Amniotic epithelial cell (primary cell): ENCODE data around the gene FNDC8.
A peak's percentile ranks its signal among the peaks of the same experiment; 100 is the strongest.
"Not testable (repeated sequence)": the region's sequence is repeated elsewhere in the genome, so short reads cannot be mapped to it uniquely, and the experiment has no call there.

Experiments used
- DNase-seq: peaks from one replicate; pipeline ENCODE4 v3.0.0-alpha.2; 2010; ENCODE audit warnings: low read depth

The FNDC8 gene

GRCh38 chr17:35144840-35145239 lies 23.4 kb downstream of the FNDC8 start:
- no peak for DNase-seq

- DNase-seq, result no peak
Measured at GRCh38 chr17:35146214-35146833, 24.9 kb downstream of the FNDC8 start.

- DNase-seq, result no peak
Measured at GRCh38 chr17:35147375-35147905, 26.0 kb downstream of the FNDC8 start, which contains the start of gene UNC45B. TSS of gene UNC45B (plus strand) at chr17:35147817. CDS start at chr17:35148264, 447 bp downstream.

- DNase-seq, result no peak
Measured at GRCh38 chr17:35148144-35148543, 26.7 kb downstream of the FNDC8 start.

GRCh38 chr17:35149941-35150340 lies 28.5 kb downstream of the FNDC8 start:
- DNase-seq, result no peak

- not testable (repeated sequence) for DNase-seq
Measured at GRCh38 chr17:35151080-35151479, 29.7 kb downstream of the FNDC8 start.

- no peak for DNase-seq
Measured at GRCh38 chr17:35152421-35153140, 31.2 kb downstream of the FNDC8 start.

- no peak for DNase-seq
Measured at GRCh38 chr17:35154196-35155165, 33.1 kb downstream of the FNDC8 start.

GRCh38 chr17:35155246-35155645 lies 33.8 kb downstream of the FNDC8 start:
- no peak for DNase-seq

- DNase-seq, result no peak
Measured at GRCh38 chr17:35159940-35160339, 38.5 kb downstream of the FNDC8 start.

GRCh38 chr17:35160354-35161201 lies 39.2 kb downstream of the FNDC8 start:
- DNase-seq, result no peak

- DNase-seq, result no peak
Measured at GRCh38 chr17:35161281-35161761, 39.9 kb downstream of the FNDC8 start.

- no peak for DNase-seq
Measured at GRCh38 chr17:35162755-35163154, 41.3 kb downstream of the FNDC8 start.

- no peak for DNase-seq
Measured at GRCh38 chr17:35163886-35164285, 42.5 kb downstream of the FNDC8 start.

GRCh38 chr17:35164716-35165115 lies 43.3 kb downstream of the FNDC8 start:
- DNase-seq, result no peak

GRCh38 chr17:35166526-35166925 lies 45.1 kb downstream of the FNDC8 start:
- no peak for DNase-seq

GRCh38 chr17:35167046-35167445 lies 45.6 kb downstream of the FNDC8 start:
- DNase-seq, result no peak

- peak; percentile 19 for DNase-seq
Measured at GRCh38 chr17:35167666-35168065, 46.3 kb downstream of the FNDC8 start.

GRCh38 chr17:35169835-35170363 lies 48.5 kb downstream of the FNDC8 start:
- DNase-seq, result no peak

- peak; percentile 17 for DNase-seq
Measured at GRCh38 chr17:35170968-35171771, 49.8 kb downstream of the FNDC8 start.
